A549 treated with AZD9567 at 1 μM for 4 hours (cell line): ENCODE measurements around the gene HNRNPU. TPM values are rescaled to one million over a fixed set of nuclear protein-coding genes. Genes with fewer than 3 reads are reported as not detected.

ENCODE experiments used
- total RNA-seq: library from RNA; stranded (reverse); fragments of 200-300 nt; extraction: Qiagen RNA extraction; gene quantifications from 5 replicates; pipeline ENCODE4 v1.2.3, GENCODE V29; 2022; ENCODE audit not compliant: insufficient read depth

Gene HNRNPU
- 312 to 445 TPM (median 317 TPM) in 5 replicates for total RNA-seq

GRCh38 chr1:244864253-244865027 lies at the start of gene HNRNPU:
Gene HNRNPU (minus strand): TSS chr1:244864543. CDS start chr1:244864307, 236 bp downstream.

GRCh38 chr1:244835276-244836134 lies 28.8 kb downstream of the HNRNPU start, which contains the start of gene COX20:
Gene COX20 (plus strand): TSS chr1:244835658. CDS start chr1:244835715, 57 bp downstream.

Other genes starting within 250 kb of the HNRNPU start
- 27.7 to 44.0 TPM (median 33.9 TPM) in 5 replicates for gene DESI2, start 211.4 kb downstream of the HNRNPU start, total RNA-seq
- gene COX20, start 28.9 kb downstream of the HNRNPU start, total RNA-seq: 44.3 to 61.1 TPM (median 47.6 TPM) in 5 replicates